DOHH2 (cell line): ENCODE results near the gene PDE9A.
"Not testable (repeated sequence)": the region's sequence is repeated elsewhere in the genome, so short reads cannot be mapped to it uniquely, and the experiment has no call there.

ENCODE experiments used
- H3F3A ChIP-seq: fragments of 200-600 bp; sonication (generic), shearing (Covaris generic); 2 replicates; pipeline ENCODE4 v1.6.0; 2016; ENCODE audit warnings: antibody characterized with exemption, mild to moderate bottlenecking; ENCODE audit not compliant: control insufficient read depth, insufficient read depth
- H3K27ac ChIP-seq: fragments of 200-600 bp; sonication (generic); 2 replicates; pipeline ENCODE4 v1.5.1; 2014; ENCODE audit warnings: low read depth, mild to moderate bottlenecking, low read length, moderate library complexity
- H3K27me3 ChIP-seq: fragments of 200-600 bp; sonication (generic); 2 replicates; pipeline ENCODE4 v1.6.1; 2014; ENCODE audit warnings: mild to moderate bottlenecking, low read length, mixed read lengths; ENCODE audit not compliant: control insufficient read depth
- H3K36me3 ChIP-seq: fragments of 200-600 bp; sonication (generic); 2 replicates; pipeline ENCODE4 v1.6.1; 2014; ENCODE audit warnings: mild to moderate bottlenecking, low read length, moderate library complexity, mixed read lengths; ENCODE audit not compliant: control insufficient read depth
- H3K4me1 ChIP-seq: fragments of 200-600 bp; sonication (generic); 2 replicates; pipeline ENCODE4 v1.6.1; 2014; ENCODE audit warnings: mild to moderate bottlenecking, low read length, mixed read lengths; ENCODE audit not compliant: control insufficient read depth
- H3K4me2 ChIP-seq: fragments of 200-600 bp; sonication (generic); 2 replicates; pipeline ENCODE4 v1.6.0; 2014; ENCODE audit warnings: mild to moderate bottlenecking, low read length, moderate library complexity
- H3K4me3 ChIP-seq: fragments of 200-600 bp; sonication (generic); 2 replicates; pipeline ENCODE4 v1.5.1; 2014; ENCODE audit warnings: mild to moderate bottlenecking, low read length, mixed read lengths
- H3K79me2 ChIP-seq: fragments of 200-600 bp; sonication (generic); 2 replicates; pipeline ENCODE4 v1.6.1; 2014; ENCODE audit warnings: mild to moderate bottlenecking, low read length, mixed read lengths; ENCODE audit not compliant: control insufficient read depth
- H3K9me2 ChIP-seq: fragments of 200-600 bp; sonication (generic); replicated peaks from 2 replicates; pipeline ENCODE4 v1.6.1; 2014; ENCODE audit warnings: mild to moderate bottlenecking, low read length, mixed read lengths; ENCODE audit not compliant: control insufficient read depth
- H3K9me3 ChIP-seq: fragments of 200-600 bp; sonication (generic); 2 replicates; pipeline ENCODE4 v1.6.1; 2014; ENCODE audit warnings: antibody characterized with exemption, low read length, mixed read lengths; ENCODE audit not compliant: control insufficient read depth, insufficient read depth
- H4K20me1 ChIP-seq: fragments of 200-600 bp; sonication (generic); 2 replicates; pipeline ENCODE4 v1.6.0; 2014; ENCODE audit warnings: low read depth, mild to moderate bottlenecking, antibody characterized with exemption, low read length, moderate library complexity; ENCODE audit not compliant: control insufficient read depth, insufficient read depth
- CTCF ChIP-seq: fragments of 200-600 bp; sonication (generic); IDR thresholded peaks from one replicate; pipeline ENCODE4 v1.5.1; 2014; ENCODE audit warnings: antibody characterized with exemption, mild to moderate bottlenecking, low read depth, low read length; ENCODE audit not compliant: poor library complexity, severe bottlenecking
- EZH2phosphoT487 ChIP-seq: fragments of 200-600 bp; sonication (generic); IDR thresholded peaks from 2 replicates; pipeline ENCODE4 v1.6.1; 2017; ENCODE audit warnings: borderline replicate concordance, mild to moderate bottlenecking, antibody characterized with exemption, low read length, moderate library complexity, mixed read lengths

Gene PDE9A

GRCh38 chr21:42613756-42614155 is 39.7 kb upstream of the PDE9A start:
- H3K4me1 ChIP-seq = peaks cover 5% of the 10 kb centered on the region
- H3K36me3 ChIP-seq = no peaks in the 10 kb centered on the region
- H3K27me3 ChIP-seq = peaks cover 5% of the 10 kb centered on the region; the same call in 1 of the 2 replicates
- no peaks in the 10 kb centered on the region for H3K9me2 ChIP-seq
- no peak overlapping the region for H3K27ac ChIP-seq
- H3K4me2 ChIP-seq = no peak overlapping the region
- peaks cover 3% of the 10 kb centered on the region; the same call in 1 of the 2 replicates for H3F3A ChIP-seq
- H4K20me1 ChIP-seq = no peaks in the 10 kb centered on the region
- no peak overlapping the region for H3K4me3 ChIP-seq
- H3K79me2 ChIP-seq = no peaks in the 10 kb centered on the region
- no peak for TF ChIP-seq CTCF
- no peak for TF ChIP-seq EZH2phosphoT487
- H3K9me3 ChIP-seq = peaks cover 16% of the 10 kb centered on the region

- no peaks in the 10 kb centered on the region for H3K79me2 ChIP-seq
- TF ChIP-seq EZH2phosphoT487 (no peak), CTCF (no peak)
- no peaks in the 10 kb centered on the region for H4K20me1 ChIP-seq
- H3K4me3 ChIP-seq = no peak overlapping the region
- no peak overlapping the region for H3K4me2 ChIP-seq
- no peak overlapping the region for H3K27ac ChIP-seq
- H3K9me2 ChIP-seq = no peaks in the 10 kb centered on the region
- H3K36me3 ChIP-seq = no peaks in the 10 kb centered on the region
- H3F3A ChIP-seq = peaks cover 3% of the 10 kb centered on the region; the same call in 1 of the 2 replicates
- peaks cover 5% of the 10 kb centered on the region for H3K4me1 ChIP-seq
- H3K27me3 ChIP-seq = peaks cover 10% of the 10 kb centered on the region
- H3K9me3 ChIP-seq = peaks cover 10% of the 10 kb centered on the region
Observed at GRCh38 chr21:42614396-42614795, 39.0 kb upstream of the PDE9A start.

GRCh38 chr21:42614811-42615351 is 38.5 kb upstream of the PDE9A start:
- peaks cover 12% of the 10 kb centered on the region for H3K27me3 ChIP-seq
- H3K4me2 ChIP-seq = no peak overlapping the region
- H3K36me3 ChIP-seq = no peaks in the 10 kb centered on the region
- H3K9me3 ChIP-seq = peaks cover 5% of the 10 kb centered on the region
- peaks cover 3% of the 10 kb centered on the region; the same call in 1 of the 2 replicates for H3F3A ChIP-seq
- no peaks in the 10 kb centered on the region for H4K20me1 ChIP-seq
- no peak overlapping the region for H3K27ac ChIP-seq
- no peaks in the 10 kb centered on the region for H3K9me2 ChIP-seq
- H3K4me3 ChIP-seq = no peak overlapping the region
- TF ChIP-seq CTCF = no peak
- no peak for TF ChIP-seq EZH2phosphoT487
- H3K4me1 ChIP-seq = peaks cover 2% of the 10 kb centered on the region
- H3K79me2 ChIP-seq = no peaks in the 10 kb centered on the region

- not testable (repeated sequence) for H3F3A ChIP-seq, H3K9me3 ChIP-seq, H3K4me1 ChIP-seq, H3K36me3 ChIP-seq, H3K27ac ChIP-seq, H3K79me2 ChIP-seq, H3K4me2 ChIP-seq, H3K4me3 ChIP-seq, H4K20me1 ChIP-seq, H3K9me2 ChIP-seq
- peaks cover 14% of the 10 kb centered on the region for H3K27me3 ChIP-seq
Observed at GRCh38 chr21:42615377-42615776, 38.0 kb upstream of the PDE9A start.
